Activated B cell treated with CpG ODN at 0.5 μM for 24 hours (primary cell): ENCODE data around the gene SLC26A5. TPM values are rescaled to one million over a fixed set of nuclear protein-coding genes. Genes with fewer than 3 reads are reported as not detected.

Experiments used
- ATAC-seq: fragments of 200-7000 bp; cut with Tn5 transposase; one replicate; pipeline ENCODE4 v1.10.0; 2021; ENCODE audit warnings: low read depth, mild to moderate bottlenecking, moderate library complexity
- CTCF ChIA-PET: fragments of 350-600 bp; sonication (Branson Sonifier 250); formaldehyde crosslinking; loops from one replicate; lab custom pipeline; 2021; ENCODE audit warnings: antibody characterized with exemption; lab: Charles Lee
- POLR2A ChIA-PET: fragments of 350-600 bp; sonication (Branson Sonifier 250); formaldehyde crosslinking; loops from one replicate; lab custom pipeline; 2021; ENCODE audit warnings: antibody characterized with exemption; lab: Charles Lee
- DNase-seq: peaks from one replicate; pipeline ENCODE4 v3.0.0; 2022
- H3K27ac Mint-ChIP-seq: one replicate; pipeline ENCODE4 v1.8.0; 2020; ENCODE audit warnings: mixed read lengths
- H3K27me3 Mint-ChIP-seq: one replicate; pipeline ENCODE4 v1.8.0; 2021; ENCODE audit warnings: mixed read lengths
- H3K36me3 Mint-ChIP-seq: one replicate; pipeline ENCODE4 v1.8.0; 2021; ENCODE audit warnings: low read depth, mixed read lengths
- H3K4me1 Mint-ChIP-seq: one replicate; pipeline ENCODE4 v1.8.0; 2021; ENCODE audit warnings: mixed read lengths
- H3K4me3 Mint-ChIP-seq: one replicate; pipeline ENCODE4 v1.8.0; 2020; ENCODE audit warnings: mild to moderate bottlenecking, mixed read lengths
- H3K9me3 Mint-ChIP-seq: one replicate; pipeline ENCODE4 v1.8.0; 2020; ENCODE audit warnings: mixed read lengths
- CTCF ChIP-seq: fragments of 200-600 bp; IDR thresholded peaks from one replicate; pipeline ENCODE4 v1.8.0; 2022; ENCODE audit warnings: antibody characterized with exemption, mild to moderate bottlenecking
- intact Hi-C: fragments of 100-400 bp; cut with micrococcal nuclease; formaldehyde crosslinking; loops from one replicate; pipeline ENCODE4 v1.15.1; 2024
- total RNA-seq: library from RNA; stranded (reverse); gene quantifications from 2 replicates; pipeline ENCODE4 v1.2.3, GENCODE V29; 2022

Gene SLC26A5
- total RNA-seq, 1 donor from 2014 or later: not detected

GRCh38 chr7:103381280-103382031, 64.6 kb downstream of the SLC26A5 start:
- no peak for TF ChIP-seq CTCF
- intact Hi-C loops: no loop called here
- H3K27me3 Mint-ChIP-seq: peaks cover 5% of the 10 kb centered on the region
- no peaks in the 10 kb centered on the region for H3K4me1 Mint-ChIP-seq
- POLR2A ChIA-PET: no interaction called here
- H3K36me3 Mint-ChIP-seq: no peaks in the 10 kb centered on the region
- no peak overlapping the region for H3K4me3 Mint-ChIP-seq
- no peaks in the 10 kb centered on the region for H3K9me3 Mint-ChIP-seq
- DNase-seq (no peak), ATAC-seq (no peak)
- CTCF ChIA-PET: no interaction called here
- H3K27ac Mint-ChIP-seq: no peak overlapping the region

- Mint-ChIP-seq H3K27me3 (peaks cover 5% of the 10 kb centered on the region), H3K36me3 (no peaks in the 10 kb centered on the region), H3K4me1 (no peaks in the 10 kb centered on the region), H3K27ac (no peak overlapping the region), H3K4me3 (no peak overlapping the region), H3K9me3 (no peaks in the 10 kb centered on the region)
- no peak for TF ChIP-seq CTCF
- no peak for DNase-seq
- no peak for ATAC-seq
- intact Hi-C loops: no loop called here
- POLR2A ChIA-PET: no interaction called here
- CTCF ChIA-PET: no interaction called here
These were observed 65.4 kb downstream of the SLC26A5 start for GRCh38 chr7:103380395-103381191.

GRCh38 chr7:103379270-103379975, 66.6 kb downstream of the SLC26A5 start:
- H3K9me3 Mint-ChIP-seq: no peaks in the 10 kb centered on the region
- no peaks in the 10 kb centered on the region for H3K36me3 Mint-ChIP-seq
- intact Hi-C loops: no loop called here
- ChIA-PET POLR2A (interaction anchor here (0.6 kb wide), 1 partner anchor 27 kb away, joined by 3 read pairs; no protein-coding TSS in a partner anchor), CTCF (no interaction called here)
- no peak for TF ChIP-seq CTCF
- H3K4me3 Mint-ChIP-seq: no peak overlapping the region
- no peaks in the 10 kb centered on the region for H3K4me1 Mint-ChIP-seq
- DNase-seq (no peak), ATAC-seq (no peak)
- H3K27ac Mint-ChIP-seq: no peak overlapping the region
- H3K27me3 Mint-ChIP-seq: peaks cover 4% of the 10 kb centered on the region

- ChIA-PET POLR2A (no interaction called here), CTCF (no interaction called here)
- Mint-ChIP-seq H3K36me3 (peaks cover 13% of the 10 kb centered on the region), H3K4me1 (no peaks in the 10 kb centered on the region), H3K27me3 (peaks cover 4% of the 10 kb centered on the region), H3K4me3 (no peak overlapping the region), H3K27ac (no peak overlapping the region), H3K9me3 (no peaks in the 10 kb centered on the region)
- DNase-seq (no peak), ATAC-seq (no peak)
- intact Hi-C loops: no loop called here
- TF ChIP-seq CTCF: no peak
These were observed 72.0 kb downstream of the SLC26A5 start for GRCh38 chr7:103373866-103374643.
